ENCODE measurements around the gene NLGN4X.

Gene NLGN4X

GRCh38 chrX:6012357-6012756, 216.3 kb downstream of the NLGN4X start:
- Histone ChIP-seq H3K4me1 (ENCODE audit: insufficient read depth, low read length) (no peaks in the 10 kb centered on the region), H3K9me3 (ENCODE audit: control insufficient read depth, insufficient read depth, low read length) (no peaks in the 10 kb centered on the region), H3K9ac (ENCODE audit: low read depth, low read length) (no peak overlapping the region), H3K36me3 (ENCODE audit: insufficient read depth, low read length) (no peaks in the 10 kb centered on the region)

DNA sequence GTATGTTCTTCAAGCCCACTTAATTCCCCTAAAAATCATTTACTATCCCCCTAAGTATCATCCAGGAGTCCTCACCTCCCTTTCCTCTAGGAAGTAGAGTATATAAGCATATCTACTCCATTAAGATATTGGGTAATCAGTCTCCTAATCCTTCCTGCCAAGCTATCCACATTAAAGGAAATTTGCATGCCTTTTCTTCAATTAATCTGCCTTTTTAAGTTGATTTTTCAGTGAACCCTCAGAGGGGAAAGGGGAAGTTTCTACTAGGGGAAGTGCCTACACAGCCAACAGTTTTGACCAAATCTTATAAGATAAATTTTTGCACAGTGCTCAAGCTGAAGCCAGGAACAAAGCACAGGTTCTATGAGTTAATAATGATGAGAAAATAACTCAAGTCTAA, 222.8 kb downstream of the NLGN4X start:
- H3K9me3 ChIP-seq (ENCODE audit: control insufficient read depth, insufficient read depth, low read length), result no peaks in the 10 kb centered on the region
- no peaks in the 10 kb centered on the region for H3K36me3 ChIP-seq (ENCODE audit: insufficient read depth, low read length)
- H3K4me1 ChIP-seq (ENCODE audit: insufficient read depth, low read length), result peaks cover 3% of the 10 kb centered on the region; the same call in 1 of the 2 replicates
- no peak overlapping the region for H3K9ac ChIP-seq (ENCODE audit: low read depth, low read length)

DNA sequence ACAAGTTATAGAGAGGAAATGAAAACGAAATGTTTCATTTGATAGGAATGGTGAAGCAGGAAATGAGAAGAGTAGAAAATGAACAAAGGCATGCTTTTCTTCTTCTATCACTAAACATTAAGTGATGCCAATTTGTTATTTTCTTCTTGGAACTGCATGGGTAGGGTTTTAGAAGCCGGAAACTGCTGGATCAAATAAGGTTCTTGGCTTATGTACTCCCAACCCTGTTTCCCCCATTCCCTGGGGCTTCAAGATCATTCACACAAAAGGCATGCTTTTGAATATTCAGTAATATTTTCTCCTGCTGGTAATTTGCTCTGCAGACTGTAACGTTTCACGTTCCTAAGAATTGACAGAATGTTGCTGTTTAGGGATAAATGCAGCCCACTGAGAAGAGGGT, 224.1 kb downstream of the NLGN4X start:
- Histone ChIP-seq H3K9me3 (ENCODE audit: control insufficient read depth, insufficient read depth, low read length) (no peaks in the 10 kb centered on the region), H3K9ac (ENCODE audit: low read depth, low read length) (no peak overlapping the region), H3K36me3 (ENCODE audit: insufficient read depth, low read length) (no peaks in the 10 kb centered on the region), H3K4me1 (ENCODE audit: insufficient read depth, low read length) (peaks cover 3% of the 10 kb centered on the region; the same call in 1 of the 2 replicates)

- peaks cover 3% of the 10 kb centered on the region; the same call in 1 of the 2 replicates for H3K4me1 ChIP-seq (ENCODE audit: insufficient read depth, low read length)
- H3K36me3 ChIP-seq (ENCODE audit: insufficient read depth, low read length), result no peaks in the 10 kb centered on the region
- H3K9ac ChIP-seq (ENCODE audit: low read depth, low read length), result no peak overlapping the region
- H3K9me3 ChIP-seq (ENCODE audit: control insufficient read depth, insufficient read depth, low read length), result no peaks in the 10 kb centered on the region
Measured at GRCh38 chrX:6002056-6002455, 226.6 kb downstream of the NLGN4X start.

GRCh38 chrX:5998901-5999300, 229.8 kb downstream of the NLGN4X start:
- H3K36me3 ChIP-seq (ENCODE audit: insufficient read depth, low read length), result no peaks in the 10 kb centered on the region
- H3K9me3 ChIP-seq (ENCODE audit: control insufficient read depth, insufficient read depth, low read length), result no peaks in the 10 kb centered on the region
- H3K4me1 ChIP-seq (ENCODE audit: insufficient read depth, low read length), result 0 out of 2 replicates have a peak, but pooled peaks cover 3% of the 10 kb centered on the region
- no peak overlapping the region for H3K9ac ChIP-seq (ENCODE audit: low read depth, low read length)

- Histone ChIP-seq H3K9me3 (ENCODE audit: control insufficient read depth, insufficient read depth, low read length) (no peaks in the 10 kb centered on the region), H3K36me3 (ENCODE audit: insufficient read depth, low read length) (no peaks in the 10 kb centered on the region), H3K4me1 (ENCODE audit: insufficient read depth, low read length) (0 out of 2 replicates have a peak, but pooled peaks cover 3% of the 10 kb centered on the region), H3K9ac (ENCODE audit: low read depth, low read length) (no peak overlapping the region)
Measured at GRCh38 chrX:5998456-5998855, 230.2 kb downstream of the NLGN4X start.

- Histone ChIP-seq H3K36me3 (ENCODE audit: insufficient read depth, low read length) (no peaks in the 10 kb centered on the region), H3K9me3 (ENCODE audit: control insufficient read depth, insufficient read depth, low read length) (no peaks in the 10 kb centered on the region), H3K4me1 (ENCODE audit: insufficient read depth, low read length) (no peaks in the 10 kb centered on the region), H3K9ac (ENCODE audit: low read depth, low read length) (no peak overlapping the region)
Measured at GRCh38 chrX:5991393-5991792, 237.3 kb downstream of the NLGN4X start.

GRCh38 chrX:5979338-5979737, 249.3 kb downstream of the NLGN4X start:
- no peaks in the 10 kb centered on the region for H3K4me1 ChIP-seq (ENCODE audit: insufficient read depth, low read length)
- no peaks in the 10 kb centered on the region for H3K9me3 ChIP-seq (ENCODE audit: control insufficient read depth, insufficient read depth, low read length)
- H3K36me3 ChIP-seq (ENCODE audit: insufficient read depth, low read length), result no peaks in the 10 kb centered on the region
- H3K9ac ChIP-seq (ENCODE audit: low read depth, low read length), result no peak overlapping the region

DNA sequence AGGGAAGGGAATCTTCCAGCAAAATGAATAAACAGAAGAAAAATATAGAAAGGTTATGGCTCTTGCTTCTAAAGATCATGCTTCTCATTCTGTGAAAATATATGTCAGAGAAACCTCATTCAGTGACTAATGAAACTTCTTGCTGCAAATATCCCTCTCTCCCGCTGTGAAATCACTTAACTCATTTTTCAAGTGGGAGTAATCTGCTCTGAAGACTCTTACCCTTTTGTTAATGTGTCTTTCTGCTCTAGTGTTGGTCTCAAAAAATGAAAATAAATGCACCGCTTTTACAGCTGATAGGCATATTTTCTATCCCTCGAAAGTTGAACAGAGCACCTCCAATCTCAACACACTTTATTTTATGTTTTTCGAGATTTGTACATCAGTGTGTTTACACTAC, 252.3 kb downstream of the NLGN4X start:
- H3K36me3 ChIP-seq (ENCODE audit: insufficient read depth, low read length), result no peaks in the 10 kb centered on the region
- no peaks in the 10 kb centered on the region for H3K4me1 ChIP-seq (ENCODE audit: insufficient read depth, low read length)
- no peaks in the 10 kb centered on the region for H3K9me3 ChIP-seq (ENCODE audit: control insufficient read depth, insufficient read depth, low read length)
- no peak overlapping the region for H3K9ac ChIP-seq (ENCODE audit: low read depth, low read length)

GRCh38 chrX:5971300-5971699, 257.4 kb downstream of the NLGN4X start:
- Histone ChIP-seq H3K4me1 (ENCODE audit: insufficient read depth, low read length) (no peaks in the 10 kb centered on the region), H3K36me3 (ENCODE audit: insufficient read depth, low read length) (no peaks in the 10 kb centered on the region), H3K9ac (ENCODE audit: low read depth, low read length) (no peak overlapping the region), H3K9me3 (ENCODE audit: control insufficient read depth, insufficient read depth, low read length) (no peaks in the 10 kb centered on the region)

DNA sequence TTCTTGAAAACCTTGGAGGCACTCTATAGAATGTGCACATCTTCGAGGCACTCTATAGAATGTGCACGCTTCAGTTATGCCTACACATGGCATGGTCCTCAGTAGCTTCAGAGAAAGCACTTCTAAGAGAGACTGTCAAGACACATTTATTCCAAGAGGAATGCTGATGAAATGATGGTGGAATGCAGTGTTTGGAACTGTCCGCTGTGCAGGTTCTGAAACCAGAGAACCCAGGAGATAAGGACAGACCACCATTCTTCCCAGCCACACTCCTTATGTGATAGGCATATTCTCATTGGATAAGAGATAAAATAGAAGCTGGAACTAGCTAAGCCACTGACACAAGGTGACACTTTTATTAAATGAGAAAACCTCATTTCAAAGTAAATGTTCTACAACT, 263.3 kb downstream of the NLGN4X start:
- no peaks in the 10 kb centered on the region for H3K4me1 ChIP-seq (ENCODE audit: insufficient read depth, low read length)
- no peaks in the 10 kb centered on the region for H3K9me3 ChIP-seq (ENCODE audit: control insufficient read depth, insufficient read depth, low read length)
- no peaks in the 10 kb centered on the region for H3K36me3 ChIP-seq (ENCODE audit: insufficient read depth, low read length)
- no peak overlapping the region for H3K9ac ChIP-seq (ENCODE audit: low read depth, low read length)

- Histone ChIP-seq H3K9me3 (ENCODE audit: control insufficient read depth, insufficient read depth, low read length) (no peaks in the 10 kb centered on the region), H3K36me3 (ENCODE audit: insufficient read depth, low read length) (no peaks in the 10 kb centered on the region), H3K4me1 (ENCODE audit: insufficient read depth, low read length) (peaks cover 9% of the 10 kb centered on the region; the same call in 1 of the 2 replicates), H3K9ac (ENCODE audit: low read depth, low read length) (no peak overlapping the region)
Measured at GRCh38 chrX:5959286-5959685, 269.4 kb downstream of the NLGN4X start.

DNA sequence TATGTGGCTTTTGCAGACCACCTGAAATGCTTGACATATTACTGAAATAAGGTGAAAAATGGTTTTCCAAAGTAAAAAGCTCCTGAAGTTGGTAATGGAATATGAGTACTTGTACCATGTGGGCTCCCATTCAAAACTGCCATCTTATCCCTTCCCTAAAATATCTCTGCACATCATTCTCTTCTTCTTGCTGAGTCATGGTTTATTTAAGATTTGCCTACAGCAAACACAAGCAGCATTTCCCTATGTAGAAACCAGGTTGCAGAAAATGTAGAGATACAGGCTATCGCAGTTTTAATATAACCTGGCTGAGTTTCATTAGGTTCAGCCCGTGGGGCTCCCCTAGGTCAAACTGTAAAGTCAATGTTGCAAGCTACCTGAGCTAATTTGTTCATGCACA, 270.1 kb downstream of the NLGN4X start:
- no peaks in the 10 kb centered on the region for H3K36me3 ChIP-seq (ENCODE audit: insufficient read depth, low read length)
- H3K9me3 ChIP-seq (ENCODE audit: control insufficient read depth, insufficient read depth, low read length), result no peaks in the 10 kb centered on the region
- peaks cover 9% of the 10 kb centered on the region; the same call in 1 of the 2 replicates for H3K4me1 ChIP-seq (ENCODE audit: insufficient read depth, low read length)
- no peak overlapping the region for H3K9ac ChIP-seq (ENCODE audit: low read depth, low read length)

DNA sequence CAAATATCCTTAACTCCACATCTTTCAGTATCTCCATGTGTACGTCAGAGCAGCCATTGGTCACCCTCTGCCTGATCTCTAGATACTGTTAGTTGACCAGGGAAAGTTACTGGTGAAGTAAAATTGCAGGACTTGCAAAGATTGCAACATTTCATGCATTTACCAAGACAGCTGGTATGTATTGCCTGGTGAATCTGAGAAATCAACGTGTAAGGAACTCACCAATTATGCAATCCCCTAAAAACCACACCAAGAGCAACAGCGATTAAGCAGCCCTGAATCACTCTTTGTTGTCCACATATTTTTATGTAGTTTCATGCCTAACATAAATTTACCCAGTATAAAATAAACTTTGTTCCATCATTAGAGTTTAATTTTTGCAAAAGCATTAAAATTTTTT, 271.2 kb downstream of the NLGN4X start:
- no peaks in the 10 kb centered on the region for H3K9me3 ChIP-seq (ENCODE audit: control insufficient read depth, insufficient read depth, low read length)
- no peaks in the 10 kb centered on the region for H3K36me3 ChIP-seq (ENCODE audit: insufficient read depth, low read length)
- H3K9ac ChIP-seq (ENCODE audit: low read depth, low read length), result no peak overlapping the region
- H3K4me1 ChIP-seq (ENCODE audit: insufficient read depth, low read length), result peaks cover 9% of the 10 kb centered on the region; the same call in 1 of the 2 replicates

GRCh38 chrX:5936438-5936837, 292.2 kb downstream of the NLGN4X start:
- Histone ChIP-seq H3K9ac (ENCODE audit: low read depth, low read length) (no peak overlapping the region), H3K36me3 (ENCODE audit: insufficient read depth, low read length) (no peaks in the 10 kb centered on the region), H3K9me3 (ENCODE audit: control insufficient read depth, insufficient read depth, low read length) (no peaks in the 10 kb centered on the region), H3K4me1 (ENCODE audit: insufficient read depth, low read length) (no peaks in the 10 kb centered on the region)

DNA sequence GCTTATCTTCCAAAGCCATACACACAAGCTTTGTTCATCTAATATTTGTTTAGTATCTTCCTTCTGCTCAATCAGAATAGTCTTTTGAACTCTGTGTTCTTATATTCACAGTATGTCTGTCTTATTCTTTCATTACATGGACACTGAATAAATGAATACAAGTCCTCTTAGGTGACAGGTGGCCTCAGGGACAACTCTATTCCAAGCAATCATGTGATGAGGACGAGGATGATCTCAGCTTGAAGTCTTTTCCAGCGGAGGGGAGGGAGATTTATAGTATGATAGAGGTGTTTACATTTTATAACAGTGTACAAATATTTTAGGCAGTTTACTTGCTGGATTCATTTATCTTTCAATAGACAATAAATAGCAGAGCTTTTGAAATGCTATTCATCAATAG, 300.4 kb downstream of the NLGN4X start:
- Histone ChIP-seq H3K9ac (ENCODE audit: low read depth, low read length) (no peak overlapping the region), H3K9me3 (ENCODE audit: control insufficient read depth, insufficient read depth, low read length) (no peaks in the 10 kb centered on the region), H3K36me3 (ENCODE audit: insufficient read depth, low read length) (no peaks in the 10 kb centered on the region), H3K4me1 (ENCODE audit: insufficient read depth, low read length) (no peaks in the 10 kb centered on the region)
